SU-DHL-6 (cell line): ENCODE measurements around the gene GRIN2A.

ENCODE experiments used
- H2AFZ ChIP-seq: fragments of 200-600 bp; sonication (generic); 2 replicates; pipeline ENCODE4 v1.6.1; 2014; ENCODE audit warnings: low read depth, mild to moderate bottlenecking, moderate library complexity, mixed read lengths, antibody characterized with exemption, low read length; ENCODE audit not compliant: severe bottlenecking
- H3F3A ChIP-seq: fragments of 200-600 bp; shearing (Covaris generic); 2 replicates; pipeline ENCODE4 v1.6.0; 2016; ENCODE audit warnings: antibody characterized with exemption, mild to moderate bottlenecking; ENCODE audit not compliant: insufficient read depth
- H3K27ac ChIP-seq: fragments of 200-600 bp; sonication (generic); 2 replicates; pipeline ENCODE4 v1.5.1; 2016; ENCODE audit warnings: low read depth, mild to moderate bottlenecking, low read length, moderate library complexity, mixed read lengths
- H3K27me3 ChIP-seq: fragments of 200-600 bp; sonication (generic), shearing (Covaris generic); 2 replicates; pipeline ENCODE4 v1.6.0; 2014; ENCODE audit warnings: mild to moderate bottlenecking, low read length
- H3K36me3 ChIP-seq: fragments of 200-600 bp; sonication (generic); 2 replicates; pipeline ENCODE4 v1.6.1; 2014; ENCODE audit warnings: mild to moderate bottlenecking, low read length, mixed read lengths
- H3K4me2 ChIP-seq: fragments of 300-600, 200-600 bp; shearing (Covaris generic), sonication (generic); 2 replicates; pipeline ENCODE4 v1.6.0; 2014; ENCODE audit warnings: low read length, low read depth, mild to moderate bottlenecking; ENCODE audit not compliant: poor library complexity, severe bottlenecking
- H3K4me3 ChIP-seq: fragments of 200-600 bp; sonication (generic); 2 replicates; pipeline ENCODE4 v1.5.1; 2014; ENCODE audit warnings: antibody characterized with exemption, low read length, mild to moderate bottlenecking, mixed read lengths; ENCODE audit not compliant: insufficient read depth, poor library complexity, severe bottlenecking
- H3K79me2 ChIP-seq: fragments of 200-600 bp; sonication (generic); 2 replicates; pipeline ENCODE4 v1.6.1; 2014; ENCODE audit warnings: mild to moderate bottlenecking, low read length, moderate library complexity; ENCODE audit not compliant: insufficient read depth
- H3K9ac ChIP-seq: fragments of 200-600 bp; sonication (generic); 2 replicates; pipeline ENCODE4 v1.7.0; 2014; ENCODE audit warnings: mild to moderate bottlenecking, low read length
- H3K9me2 ChIP-seq: fragments of 200-600 bp; sonication (generic); replicated peaks from 2 replicates; pipeline ENCODE4 v1.6.1; 2014; ENCODE audit warnings: low read length; ENCODE audit not compliant: insufficient read depth
- H3K9me3 ChIP-seq: fragments of 200-600 bp; sonication (generic); 2 replicates; pipeline ENCODE4 v1.6.1; 2014; ENCODE audit warnings: low read length, mixed read lengths; ENCODE audit not compliant: insufficient read depth
- H4K20me1 ChIP-seq: fragments of 200-600 bp; sonication (generic); 2 replicates; pipeline ENCODE4 v1.6.1; 2014; ENCODE audit warnings: low read depth, mild to moderate bottlenecking, antibody characterized with exemption, low read length, moderate library complexity, mixed read lengths
- EZH2phosphoT487 ChIP-seq: fragments of 200-600 bp; sonication (generic), shearing (Covaris generic); conservative IDR thresholded peaks from 2 replicates; pipeline ENCODE4 v1.6.1; 2018; ENCODE audit warnings: mild to moderate bottlenecking, antibody characterized with exemption, low read length, moderate library complexity, mixed read lengths
- TF ChIP-seq, protein P1 (sequence below): fragments of 200-600 bp; sonication (generic); IDR thresholded peaks from one replicate; pipeline ENCODE4 v1.5.1; 2017; ENCODE audit warnings: antibody characterized with exemption, mild to moderate bottlenecking, low read length, moderate library complexity; ENCODE audit not compliant: insufficient read depth, poor library complexity, severe bottlenecking

GRIN2A gene

DNA sequence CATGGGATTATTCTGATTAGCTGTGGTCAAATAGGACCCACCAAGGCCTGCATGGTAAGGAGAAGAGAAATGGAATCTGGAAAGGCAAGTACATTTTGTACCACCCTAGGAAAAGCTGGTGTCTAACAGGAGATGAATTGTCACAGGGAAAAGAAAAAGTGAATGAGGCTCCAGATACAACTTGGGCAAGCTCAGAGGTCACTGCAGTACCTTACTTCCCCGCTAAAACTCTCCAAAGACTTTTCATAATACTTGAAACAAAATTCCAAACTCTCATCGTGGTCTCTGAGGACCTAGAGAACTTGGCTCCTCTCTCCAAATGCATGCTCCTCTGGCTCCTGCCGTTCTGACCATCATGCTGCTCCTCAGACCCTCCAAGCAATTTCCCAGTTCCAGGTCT lies 262.8 kb downstream of the GRIN2A start:
- H3K9ac ChIP-seq, result no peak overlapping the region
- H4K20me1 ChIP-seq, result no peaks in the 10 kb centered on the region
- H2AFZ ChIP-seq, result no peak overlapping the region
- H3K4me3 ChIP-seq, result no peak overlapping the region
- no peak overlapping the region for H3K4me2 ChIP-seq
- H3K9me3 ChIP-seq, result no peaks in the 10 kb centered on the region
- no peaks in the 10 kb centered on the region for H3K36me3 ChIP-seq
- H3F3A ChIP-seq, result no peaks in the 10 kb centered on the region
- H3K79me2 ChIP-seq, result no peaks in the 10 kb centered on the region
- no peaks in the 10 kb centered on the region for H3K9me2 ChIP-seq
- no peak overlapping the region for H3K27ac ChIP-seq
- no peaks in the 10 kb centered on the region; the same call in 1 of the 2 replicates for H3K27me3 ChIP-seq
- TF ChIP-seq, protein P1, sequence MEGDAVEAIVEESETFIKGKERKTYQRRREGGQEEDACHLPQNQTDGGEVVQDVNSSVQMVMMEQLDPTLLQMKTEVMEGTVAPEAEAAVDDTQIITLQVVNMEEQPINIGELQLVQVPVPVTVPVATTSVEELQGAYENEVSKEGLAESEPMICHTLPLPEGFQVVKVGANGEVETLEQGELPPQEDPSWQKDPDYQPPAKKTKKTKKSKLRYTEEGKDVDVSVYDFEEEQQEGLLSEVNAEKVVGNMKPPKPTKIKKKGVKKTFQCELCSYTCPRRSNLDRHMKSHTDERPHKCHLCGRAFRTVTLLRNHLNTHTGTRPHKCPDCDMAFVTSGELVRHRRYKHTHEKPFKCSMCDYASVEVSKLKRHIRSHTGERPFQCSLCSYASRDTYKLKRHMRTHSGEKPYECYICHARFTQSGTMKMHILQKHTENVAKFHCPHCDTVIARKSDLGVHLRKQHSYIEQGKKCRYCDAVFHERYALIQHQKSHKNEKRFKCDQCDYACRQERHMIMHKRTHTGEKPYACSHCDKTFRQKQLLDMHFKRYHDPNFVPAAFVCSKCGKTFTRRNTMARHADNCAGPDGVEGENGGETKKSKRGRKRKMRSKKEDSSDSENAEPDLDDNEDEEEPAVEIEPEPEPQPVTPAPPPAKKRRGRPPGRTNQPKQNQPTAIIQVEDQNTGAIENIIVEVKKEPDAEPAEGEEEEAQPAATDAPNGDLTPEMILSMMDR, result no peak
- no peak for TF ChIP-seq EZH2phosphoT487

DNA sequence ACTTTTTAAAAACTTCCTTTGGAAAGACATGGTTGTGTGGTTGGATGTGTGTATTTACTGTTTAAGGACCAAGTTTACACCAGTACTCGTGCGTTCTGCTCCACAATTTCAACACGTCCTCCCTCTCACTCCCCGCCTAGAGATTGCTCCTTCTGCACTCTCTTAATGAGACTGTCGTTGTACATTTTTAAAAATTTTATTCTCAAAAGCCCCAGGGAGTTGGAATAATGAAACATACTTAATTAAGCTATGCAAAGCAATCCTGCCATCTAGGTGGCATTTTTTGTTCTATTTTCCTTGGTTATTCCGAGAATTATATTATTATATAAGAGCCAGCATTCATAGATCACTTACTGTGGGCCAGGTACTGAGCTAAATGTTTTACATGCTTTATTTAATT lies 264.5 kb downstream of the GRIN2A start:
- TF ChIP-seq EZH2phosphoT487, result no peak
- TF ChIP-seq, protein P1, result no peak
- no peaks in the 10 kb centered on the region for H3K9me3 ChIP-seq
- no peaks in the 10 kb centered on the region; the same call in 1 of the 2 replicates for H3K27me3 ChIP-seq
- H3F3A ChIP-seq, result no peaks in the 10 kb centered on the region
- no peak overlapping the region for H3K4me2 ChIP-seq
- H3K36me3 ChIP-seq, result no peaks in the 10 kb centered on the region
- no peaks in the 10 kb centered on the region for H4K20me1 ChIP-seq
- no peak overlapping the region for H3K9ac ChIP-seq
- no peaks in the 10 kb centered on the region for H3K9me2 ChIP-seq
- H2AFZ ChIP-seq, result no peak overlapping the region
- no peaks in the 10 kb centered on the region for H3K79me2 ChIP-seq
- H3K27ac ChIP-seq, result no peak overlapping the region
- H3K4me3 ChIP-seq, result no peak overlapping the region

DNA sequence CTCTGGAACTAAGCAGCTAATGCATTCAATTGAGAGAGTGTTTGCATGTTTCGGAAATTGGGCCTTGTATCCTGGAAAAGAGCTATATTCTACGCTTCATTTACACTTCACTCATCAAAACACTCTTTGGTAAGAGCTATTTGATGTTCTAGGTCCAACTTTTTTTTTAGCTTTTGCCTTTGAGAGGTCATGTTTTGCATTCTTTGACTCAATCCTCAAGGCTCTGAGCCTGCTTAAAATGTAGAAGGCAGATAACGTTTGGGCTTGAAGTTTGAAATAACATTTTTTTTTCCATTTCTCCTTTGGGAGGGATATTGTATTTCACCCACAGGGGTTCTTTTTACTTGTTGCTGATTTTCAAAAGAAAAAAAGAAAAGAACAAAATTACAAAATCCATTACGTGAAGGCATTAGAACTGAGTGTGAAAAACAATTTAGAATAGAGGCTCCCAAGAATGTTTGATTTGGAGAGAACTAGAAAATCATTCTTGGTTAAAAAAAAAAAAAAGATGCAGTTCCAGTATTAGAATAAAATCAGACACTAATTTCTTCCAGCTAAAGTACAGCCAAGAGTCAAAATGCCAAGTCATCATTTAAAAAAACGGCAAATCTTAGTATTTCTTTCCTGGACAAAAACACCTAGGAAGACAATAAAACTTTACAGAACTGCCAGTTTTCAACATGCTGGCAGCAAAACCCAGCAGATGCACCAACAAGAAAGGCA lies 268.5 kb downstream of the GRIN2A start:
- TF ChIP-seq, protein P1, result no peak
- TF ChIP-seq EZH2phosphoT487, result no peak
- H3F3A ChIP-seq, result no peaks in the 10 kb centered on the region
- H3K4me3 ChIP-seq, result no peak overlapping the region
- H3K9me2 ChIP-seq, result no peaks in the 10 kb centered on the region
- H3K36me3 ChIP-seq, result no peaks in the 10 kb centered on the region
- no peak overlapping the region for H3K4me2 ChIP-seq
- H3K27me3 ChIP-seq, result no peaks in the 10 kb centered on the region
- H3K9ac ChIP-seq, result no peak overlapping the region
- H3K27ac ChIP-seq, result no peak overlapping the region
- H2AFZ ChIP-seq, result no peak overlapping the region
- no peaks in the 10 kb centered on the region for H3K9me3 ChIP-seq
- H4K20me1 ChIP-seq, result no peaks in the 10 kb centered on the region
- H3K79me2 ChIP-seq, result no peaks in the 10 kb centered on the region
